ENCODE data around the gene CDH4. TPM values are rescaled to one million over a fixed set of nuclear protein-coding genes. Genes with fewer than 3 reads are reported as not detected.

CDH4 gene
- total RNA-seq, 1 donor from 2014 or later = not detected

- DNase-seq (ENCODE audit: low spot score) = no peak
- intact Hi-C loops (cut with DNase I) = no loop called here
These were observed 388.2 kb downstream of the CDH4 start for GRCh38 chr20:61640131-61640870.

- intact Hi-C loops (cut with DNase I) = no loop called here
- DNase-seq (ENCODE audit: low spot score) = no peak
These were observed 388.8 kb downstream of the CDH4 start for GRCh38 chr20:61640871-61641245.

- no peak for DNase-seq (ENCODE audit: low spot score)
- intact Hi-C loops (cut with DNase I) = no loop called here
These were observed 391.8 kb downstream of the CDH4 start for GRCh38 chr20:61643656-61644377.

GRCh38 chr20:61644378-61645076 lies 392.5 kb downstream of the CDH4 start:
- intact Hi-C loops (cut with DNase I) = no loop called here

GRCh38 chr20:61645732-61646131 lies 393.7 kb downstream of the CDH4 start:
- no peak for DNase-seq (ENCODE audit: low spot score)
- intact Hi-C loops (cut with DNase I) = no loop called here

More at GRCh38 chr20:61644378-61645076, 392.5 kb downstream of the CDH4 start:
- no peak for DNase-seq (ENCODE audit: low spot score)

- DNase-seq (ENCODE audit: low spot score) = no peak
- intact Hi-C loops (cut with DNase I) = no loop called here
These were observed 394.4 kb downstream of the CDH4 start for GRCh38 chr20:61646453-61646852.

- no peak for DNase-seq (ENCODE audit: low spot score)
These were observed 394.9 kb downstream of the CDH4 start for GRCh38 chr20:61646986-61647385.

GRCh38 chr20:61647702-61648101 lies 395.6 kb downstream of the CDH4 start:
- DNase-seq (ENCODE audit: low spot score) = no peak
- intact Hi-C loops (cut with DNase I) = no loop called here

More at GRCh38 chr20:61646986-61647385, 394.9 kb downstream of the CDH4 start:
- intact Hi-C loops (cut with DNase I) = no loop called here

GRCh38 chr20:61649105-61649859 lies 397.2 kb downstream of the CDH4 start:
- no peak for DNase-seq (ENCODE audit: low spot score)
- intact Hi-C loops (cut with DNase I) = no loop called here

- no peak for DNase-seq (ENCODE audit: low spot score)
- intact Hi-C loops (cut with DNase I) = no loop called here
These were observed 397.8 kb downstream of the CDH4 start for GRCh38 chr20:61649860-61650162.

GRCh38 chr20:61650912-61651733 lies 399.1 kb downstream of the CDH4 start:
- DNase-seq (ENCODE audit: low spot score) = no peak

GRCh38 chr20:61652146-61652545 lies 400.1 kb downstream of the CDH4 start:
- no peak for DNase-seq (ENCODE audit: low spot score)
- intact Hi-C loops (cut with DNase I) = no loop called here

More at GRCh38 chr20:61650912-61651733, 399.1 kb downstream of the CDH4 start:
- intact Hi-C loops (cut with DNase I) = no loop called here

- intact Hi-C loops (cut with DNase I) = no loop called here
- DNase-seq (ENCODE audit: low spot score) = no peak
These were observed 402.7 kb downstream of the CDH4 start for GRCh38 chr20:61654726-61655125.

- no peak for DNase-seq (ENCODE audit: low spot score)
- intact Hi-C loops (cut with DNase I) = no loop called here
These were observed 403.5 kb downstream of the CDH4 start for GRCh38 chr20:61655591-61655990.

GRCh38 chr20:61656198-61656597 lies 404.1 kb downstream of the CDH4 start:
- intact Hi-C loops (cut with DNase I) = no loop called here

GRCh38 chr20:61657721-61658377 lies 405.8 kb downstream of the CDH4 start:
- intact Hi-C loops (cut with DNase I) = no loop called here
- DNase-seq (ENCODE audit: low spot score) = no peak

More at GRCh38 chr20:61656198-61656597, 404.1 kb downstream of the CDH4 start:
- DNase-seq (ENCODE audit: low spot score) = no peak

- no peak for DNase-seq (ENCODE audit: low spot score)
- intact Hi-C loops (cut with DNase I) = no loop called here
These were observed 406.5 kb downstream of the CDH4 start for GRCh38 chr20:61658563-61658962.

- intact Hi-C loops (cut with DNase I) = no loop called here
- DNase-seq (ENCODE audit: low spot score) = no peak
These were observed 407.4 kb downstream of the CDH4 start for GRCh38 chr20:61659246-61659993.
